H54 (cell line): Measurements from ENCODE around the gene TASP1.
"Not testable (repeated sequence)": the region's sequence is repeated elsewhere in the genome, so short reads cannot be mapped to it uniquely, and the experiment has no call there.

ENCODE experiments used
- DNase-seq: peaks from one replicate; pipeline ENCODE4 v3.0.0; 2011; ENCODE audit warnings: low spot score, mixed read lengths; ENCODE audit not compliant: insufficient read length
- FAIRE-seq: peaks from 3 replicates; lab custom pipeline; 2011; peaks lifted over from hg19 to GRCh38; lab: Jason Lieb, UNC
- POLR2A ChIP-seq: IDR thresholded peaks from 2 replicates; pipeline ENCODE4 v1.6.1; 2011; ENCODE audit warnings: low read depth, mild to moderate bottlenecking, low read length

The TASP1 gene

DNA sequence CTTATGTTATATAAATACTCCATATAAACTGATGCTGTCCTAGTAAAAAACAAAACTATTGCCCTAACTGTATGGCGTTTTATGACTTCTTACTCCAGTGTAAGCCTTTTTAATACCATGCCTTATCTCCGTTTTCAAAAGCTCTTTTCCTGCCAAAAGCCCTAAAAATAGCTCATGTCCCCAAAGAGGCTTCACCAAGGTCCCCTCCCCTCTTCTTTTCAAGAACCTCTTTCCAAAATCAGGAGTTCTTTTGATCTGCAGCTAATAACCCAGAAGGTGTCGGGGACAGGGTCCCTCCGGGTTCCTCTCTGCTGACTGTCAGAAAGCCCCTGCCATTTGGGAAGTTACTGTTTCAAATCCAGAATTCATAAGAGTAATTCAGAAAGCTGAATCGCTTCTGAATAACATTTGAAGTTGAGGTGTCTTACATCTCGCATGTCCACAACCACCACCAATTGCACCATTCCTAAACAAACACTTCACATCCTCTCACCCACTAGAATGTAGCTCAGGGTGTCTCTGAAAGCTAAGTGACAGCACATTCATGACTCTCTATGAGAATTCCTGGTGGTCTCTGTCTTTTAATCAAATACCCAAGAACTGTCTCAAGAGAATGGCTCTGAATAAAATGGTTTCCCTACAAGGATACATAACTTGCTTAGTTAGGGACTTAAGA, 13.3 kb downstream of the TASP1 start:
- no peak for DNase-seq
- no peak for TF ChIP-seq POLR2A
- no peak for FAIRE-seq

DNA sequence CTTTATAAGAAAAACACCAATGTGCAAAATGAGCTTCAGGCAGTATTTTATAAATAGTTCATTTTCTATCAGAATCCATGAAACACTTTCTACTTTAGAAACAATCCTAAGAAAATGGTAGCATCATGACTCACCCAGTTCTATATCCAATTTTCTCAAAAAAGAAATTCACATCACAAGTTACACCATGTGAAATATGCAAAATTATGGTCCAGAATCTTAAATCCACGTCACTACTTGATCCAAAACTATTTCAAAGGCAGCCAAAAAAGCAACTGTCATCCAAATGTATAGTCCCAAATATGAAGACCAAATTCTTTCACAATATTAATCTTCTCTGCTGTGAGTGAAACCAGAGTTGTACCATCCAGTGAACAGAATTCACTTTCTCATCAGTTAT, 19.3 kb downstream of the TASP1 start:
- not testable (repeated sequence) for DNase-seq

DNA sequence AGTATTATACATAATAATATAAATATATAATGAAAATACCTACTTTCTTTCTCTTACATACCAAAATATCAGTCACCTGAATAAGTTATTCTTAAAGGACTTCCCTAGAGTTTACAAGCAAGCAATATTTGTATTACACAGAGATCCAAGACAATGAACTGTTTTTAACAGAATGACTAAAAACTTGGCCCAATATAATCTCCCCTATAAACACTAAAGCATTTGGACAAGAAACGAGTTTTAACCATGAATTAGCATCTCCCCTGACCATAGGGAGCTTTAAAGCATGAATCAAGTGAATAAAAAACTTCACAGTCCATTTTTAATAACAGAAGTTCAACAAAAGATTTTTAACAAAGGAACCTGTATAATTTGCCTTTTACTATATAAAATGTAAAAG, 20.3 kb downstream of the TASP1 start:
- not testable (repeated sequence) for FAIRE-seq, DNase-seq

More for the DNA sequence above, 19.3 kb downstream of the TASP1 start:
- not testable (repeated sequence) for FAIRE-seq

DNA sequence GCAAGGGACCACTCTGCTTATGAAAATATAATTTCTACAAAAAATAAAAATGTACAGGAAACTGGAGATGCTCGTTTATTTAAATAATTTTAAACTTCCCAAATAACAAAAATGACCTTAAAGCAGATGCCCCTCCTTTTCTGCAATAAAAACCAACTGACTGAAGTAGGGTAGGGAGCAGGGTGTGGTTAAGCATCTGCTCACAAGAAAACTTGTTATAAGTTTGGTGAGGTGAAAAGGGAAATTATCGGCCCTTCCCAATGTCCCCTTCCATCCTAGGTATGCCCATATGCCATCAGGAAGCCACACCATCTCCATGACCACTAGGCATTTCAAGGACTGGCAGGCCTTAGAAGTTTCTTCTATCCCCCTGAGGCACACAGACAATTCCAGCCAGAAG, 21.1 kb downstream of the TASP1 start:
- FAIRE-seq = not testable (repeated sequence)

DNA sequence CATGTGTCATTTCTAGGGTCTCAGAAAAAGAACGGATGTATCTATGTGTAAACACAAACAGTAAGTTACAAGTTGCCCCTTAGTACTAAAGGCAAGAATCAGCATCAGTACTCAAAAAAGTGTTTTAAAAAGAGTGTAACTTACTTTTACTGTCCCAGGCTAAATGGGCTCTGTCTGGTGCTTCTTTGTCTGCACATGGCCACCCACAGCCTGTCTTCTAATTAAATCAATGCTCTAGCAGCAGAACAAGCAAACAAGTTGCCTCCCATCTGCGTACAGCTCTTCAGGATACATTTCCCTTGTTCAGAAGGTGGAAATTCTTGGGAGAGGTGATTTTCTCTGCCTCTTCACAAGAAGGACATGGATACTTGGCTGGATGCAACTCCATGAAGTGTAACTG, 22.0 kb downstream of the TASP1 start:
- not testable (repeated sequence) for DNase-seq, FAIRE-seq

More for the DNA sequence above, 21.1 kb downstream of the TASP1 start:
- not testable (repeated sequence) for DNase-seq

DNA sequence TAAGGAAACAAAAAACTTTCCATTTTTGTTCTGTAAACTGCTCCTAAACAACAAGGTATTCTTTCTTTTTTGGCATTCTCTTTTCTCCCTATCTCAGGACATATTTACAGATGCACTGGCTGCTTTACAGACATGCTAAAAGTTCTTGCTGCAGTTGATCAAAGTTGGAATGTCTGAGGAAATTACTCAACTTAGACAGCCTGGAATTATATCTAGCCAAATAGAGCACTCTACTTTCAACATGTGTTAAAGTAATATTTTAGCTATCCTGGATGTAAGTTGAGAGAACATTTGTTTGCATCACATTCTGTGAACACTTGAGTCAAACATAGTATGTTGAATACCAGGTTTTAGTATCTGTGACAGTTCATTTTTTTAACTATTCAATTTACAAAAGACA, 24.8 kb downstream of the TASP1 start:
- no peak for TF ChIP-seq POLR2A
- FAIRE-seq (no peak), DNase-seq (no peak)

DNA sequence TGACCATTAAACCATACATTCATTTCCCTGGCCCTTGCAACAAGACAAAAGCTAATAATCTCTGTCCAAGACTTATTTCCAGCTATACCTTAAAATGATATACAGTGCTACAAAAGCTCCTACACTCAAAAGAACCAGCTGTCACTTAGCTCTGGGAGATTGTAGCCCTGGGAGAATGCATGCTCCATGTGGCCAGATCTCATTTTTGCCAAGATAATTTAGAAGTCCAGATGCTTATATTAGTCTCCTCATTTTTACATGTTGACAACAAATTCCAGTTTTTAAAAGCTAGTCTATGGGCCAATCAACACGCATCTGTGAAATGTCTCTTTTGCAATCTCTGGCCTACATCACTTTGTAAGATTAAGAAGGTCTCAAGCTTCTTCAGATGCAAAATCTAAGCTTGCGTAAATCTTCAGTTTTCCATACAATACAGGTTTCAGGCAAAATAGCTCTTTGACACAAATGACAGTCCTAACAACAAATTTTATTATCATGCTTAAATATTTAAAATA, 27.1 kb downstream of the TASP1 start:
- no peak for FAIRE-seq
- no peak for TF ChIP-seq POLR2A
- no peak for DNase-seq

DNA sequence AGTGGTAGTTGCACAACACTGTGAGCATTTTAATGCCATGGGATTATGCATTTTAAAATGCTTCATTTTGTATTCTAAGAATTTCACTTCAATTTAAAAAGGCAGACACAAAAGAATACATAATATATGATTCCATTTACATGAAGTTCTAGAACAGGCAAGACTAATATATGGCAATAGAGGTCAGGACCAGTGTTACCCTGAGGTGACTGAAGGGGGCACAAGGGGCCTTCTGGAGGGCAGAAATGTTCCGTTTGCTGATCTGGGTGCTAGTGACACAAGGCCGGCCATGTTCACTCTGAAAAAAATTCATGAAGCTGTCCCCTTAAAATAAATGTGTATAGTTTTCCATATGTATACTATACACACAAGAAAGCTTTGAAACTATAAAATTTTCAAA, 28.5 kb downstream of the TASP1 start:
- FAIRE-seq (no peak), DNase-seq (no peak)
- no peak for TF ChIP-seq POLR2A

DNA sequence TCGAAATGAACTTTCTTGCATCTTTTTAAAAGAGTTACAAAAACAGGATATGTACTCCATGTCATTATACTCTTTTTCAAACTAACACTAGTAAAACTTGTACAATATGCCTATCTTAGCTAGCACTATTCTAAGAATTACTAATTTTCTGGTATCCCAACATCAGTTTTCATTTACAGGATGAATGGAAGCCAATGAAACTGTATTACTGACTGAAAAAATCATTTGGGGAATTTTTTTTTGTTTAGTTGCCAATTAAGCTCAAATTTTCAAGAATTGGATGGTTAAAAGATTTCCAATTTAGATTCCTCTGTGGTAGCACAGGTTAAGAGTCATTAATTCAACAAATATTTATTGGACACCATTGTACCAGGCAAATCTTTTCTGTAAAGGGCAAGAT, 30.7 kb downstream of the TASP1 start:
- no peak for FAIRE-seq
- DNase-seq = no peak
- TF ChIP-seq POLR2A = no peak

DNA sequence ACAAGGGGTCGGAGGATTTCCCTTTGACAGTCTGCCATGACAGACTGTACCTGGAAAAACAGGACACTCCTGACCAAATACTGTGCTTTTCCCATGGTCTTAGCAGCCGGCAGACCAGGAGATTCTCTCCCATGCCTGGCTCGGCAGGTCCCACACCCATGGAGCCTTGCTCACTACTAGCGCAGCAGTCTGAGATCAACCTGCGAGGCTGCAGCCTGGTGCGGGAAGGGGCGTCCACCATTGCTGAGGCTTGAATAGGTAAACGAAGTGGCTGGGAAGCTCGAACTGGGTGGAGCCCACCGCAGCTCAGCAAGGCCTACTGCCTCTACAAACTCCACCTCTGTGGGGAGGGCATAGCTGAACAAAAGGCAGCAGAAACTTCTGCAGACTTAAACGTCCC, 45.3 kb downstream of the TASP1 start:
- not testable (repeated sequence) for DNase-seq, FAIRE-seq

DNA sequence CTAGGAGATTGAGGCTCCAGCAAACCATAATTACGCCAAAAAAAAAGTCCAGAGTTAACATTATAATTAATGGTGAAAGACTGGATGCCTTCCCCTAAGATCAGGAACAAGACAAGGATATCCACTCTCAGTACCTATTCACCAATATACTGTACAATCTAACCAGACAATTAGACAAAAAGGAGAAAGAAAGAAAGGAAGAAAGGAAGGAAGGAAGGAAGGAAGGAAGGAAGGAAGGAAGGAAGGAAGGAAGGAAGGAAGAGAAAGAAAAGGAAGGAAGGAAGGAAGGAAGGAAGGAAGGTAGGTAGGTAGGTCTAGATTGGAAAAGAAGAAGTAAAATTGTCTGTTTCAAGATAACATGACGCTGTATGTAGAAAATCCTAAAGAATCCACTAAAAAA, 50.7 kb downstream of the TASP1 start:
- DNase-seq (no peak), FAIRE-seq (no peak)
- no peak for TF ChIP-seq POLR2A

DNA sequence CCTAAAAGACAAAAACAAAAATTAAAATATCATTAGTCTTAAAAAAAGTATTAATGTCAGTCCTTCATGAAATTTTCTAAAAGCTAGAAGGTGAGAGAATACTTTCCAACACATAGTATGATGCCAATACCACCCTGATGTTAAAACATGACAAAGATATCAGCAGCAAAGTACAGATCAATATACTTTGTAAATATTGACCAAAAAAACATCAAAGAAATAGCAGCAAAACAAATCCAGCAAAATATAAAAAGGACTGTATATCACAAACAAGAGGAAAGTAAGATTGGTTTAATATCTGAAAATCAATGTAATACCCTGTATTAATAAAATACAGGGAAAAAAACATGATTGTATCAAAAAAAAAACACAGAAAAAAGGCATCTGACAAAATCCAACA, 51.4 kb downstream of the TASP1 start:
- TF ChIP-seq POLR2A = no peak
- DNase-seq (no peak), FAIRE-seq (no peak)

DNA sequence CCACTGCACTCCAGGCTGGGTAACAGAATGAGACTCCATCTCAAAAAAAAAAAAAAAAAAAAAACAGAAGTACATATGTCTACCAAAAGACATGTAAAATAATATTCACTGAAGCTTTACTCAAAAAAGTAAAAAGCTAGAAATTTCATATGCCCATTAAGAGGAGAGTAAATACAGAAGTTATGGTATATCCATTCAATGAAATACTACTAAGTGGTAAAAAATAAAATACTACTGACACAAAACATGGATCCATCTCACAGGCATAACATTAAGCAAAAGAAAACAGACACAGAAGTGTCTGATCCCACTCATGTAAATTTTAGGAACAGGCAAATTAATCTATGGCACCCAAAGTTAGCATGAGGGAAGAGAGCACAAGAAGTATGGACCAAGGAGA, 52.6 kb downstream of the TASP1 start:
- TF ChIP-seq POLR2A = no peak
- FAIRE-seq = no peak
- no peak for DNase-seq

DNA sequence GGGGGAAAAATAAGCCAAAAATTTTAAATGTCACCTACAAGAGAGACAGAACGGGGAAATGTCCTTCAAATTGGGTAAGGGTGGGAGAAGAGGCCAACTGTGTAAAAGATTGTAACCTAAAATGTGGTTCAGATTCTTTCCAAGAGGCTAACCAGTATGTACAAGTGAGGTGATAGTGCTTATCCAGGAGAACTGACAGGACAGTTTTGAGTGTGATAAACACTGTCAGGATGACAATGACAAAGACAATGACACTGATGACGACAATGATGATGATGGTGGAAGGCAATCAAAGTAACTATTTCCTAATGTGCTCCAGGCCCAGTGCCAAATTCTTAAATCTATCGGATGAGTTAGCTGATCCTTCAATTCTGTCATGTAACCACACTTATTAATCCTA, 57.3 kb downstream of the TASP1 start:
- DNase-seq (no peak), FAIRE-seq (no peak)
- no peak for TF ChIP-seq POLR2A

DNA sequence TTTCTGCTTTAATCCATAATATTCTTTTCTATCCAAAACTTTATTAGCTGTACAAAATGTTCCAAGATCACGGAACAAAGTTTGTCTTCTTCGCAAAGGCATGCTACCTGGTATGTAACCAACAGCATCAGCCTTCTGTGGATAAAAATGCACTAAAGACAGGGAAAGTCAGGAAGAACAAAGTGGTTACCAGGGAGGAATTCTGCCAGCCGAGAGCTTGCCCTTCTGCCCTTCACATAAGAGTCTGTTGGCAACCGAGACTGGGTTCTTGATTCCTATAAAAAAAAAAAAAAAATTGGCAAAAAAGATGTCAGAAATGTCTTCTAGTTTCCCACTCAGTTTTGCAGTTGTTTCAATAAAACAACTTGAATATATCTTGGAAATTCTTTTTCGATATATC, 58.0 kb downstream of the TASP1 start:
- FAIRE-seq (no peak), DNase-seq (no peak)
- no peak for TF ChIP-seq POLR2A

DNA sequence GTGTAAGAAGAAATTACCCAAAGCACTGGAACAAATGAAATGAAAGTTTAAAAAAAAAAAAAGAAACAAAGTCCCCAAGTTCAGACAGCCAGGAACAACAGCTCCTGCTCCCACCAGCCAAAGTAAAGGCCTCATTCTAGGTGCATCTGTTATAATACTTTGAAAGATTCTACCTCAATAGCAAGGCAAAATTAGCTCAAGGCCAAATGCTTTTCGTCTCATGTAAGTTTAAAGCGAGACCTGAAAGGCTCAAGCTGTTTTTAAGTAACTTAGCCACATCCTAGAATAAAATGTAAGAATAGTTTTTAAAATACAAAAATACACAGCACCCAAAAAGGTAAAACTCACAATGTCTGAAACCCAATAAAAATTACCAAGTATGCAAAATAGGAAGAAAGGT, 64.7 kb downstream of the TASP1 start:
- FAIRE-seq = no peak

More for the DNA sequence above, 64.7 kb downstream of the TASP1 start:
- DNase-seq = no peak
- TF ChIP-seq POLR2A = no peak
